HUDEP-2 (cell line): ENCODE measurements around the gene GLYAT.

Source experiments
- DNase-seq, 76 experiments: peaks; one replicate each; lab custom pipeline; 2025; ENCODE audit not compliant: unreplicated experiment in 76 of 76; lab: John Stamatoyannopoulos, UW

The GLYAT gene

GRCh38 chr11:58731819-58732218 lies at the start of gene GLYAT:
Gene GLYAT (minus strand): TSS chr11:58731943. CDS start chr11:58724496, 7,447 bp downstream.
- DNase-seq, result no peak

GRCh38 chr11:58781345-58781744 lies 49.6 kb upstream of the GLYAT start:
- no peak for DNase-seq

- no peak for DNase-seq
Observed at GRCh38 chr11:58780578-58780977, 48.8 kb upstream of the GLYAT start.

- DNase-seq, result peak in 9 of 76 experiments; percentile 7 to 35 (median 19)
Observed at GRCh38 chr11:58776891-58777710, 45.4 kb upstream of the GLYAT start.

GRCh38 chr11:58775066-58775708 lies 43.4 kb upstream of the GLYAT start:
- DNase-seq, result no peak

GRCh38 chr11:58774164-58774593 lies 42.4 kb upstream of the GLYAT start:
- peak in 2 of 76 experiments; percentile 5 for DNase-seq

GRCh38 chr11:58773337-58773736 lies 41.6 kb upstream of the GLYAT start:
- no peak for DNase-seq

- DNase-seq, result no peak
Observed at GRCh38 chr11:58772329-58773285, 40.9 kb upstream of the GLYAT start.

- DNase-seq, result no peak
Observed at GRCh38 chr11:58771458-58771855, 39.7 kb upstream of the GLYAT start.

GRCh38 chr11:58770627-58771457 lies 39.1 kb upstream of the GLYAT start:
- DNase-seq, result peak in 13 of 76 experiments; percentile 2 to 48 (median 21)

GRCh38 chr11:58770166-58770565 lies 38.4 kb upstream of the GLYAT start:
- peak in 2 of 76 experiments; percentile 2 to 5 for DNase-seq

GRCh38 chr11:58769308-58769707 lies 37.6 kb upstream of the GLYAT start:
- no peak for DNase-seq

GRCh38 chr11:58768137-58768536 lies 36.4 kb upstream of the GLYAT start:
- no peak for DNase-seq

- DNase-seq, result no peak
Observed at GRCh38 chr11:58765078-58765477, 33.3 kb upstream of the GLYAT start.

GRCh38 chr11:58763120-58763490 lies 31.4 kb upstream of the GLYAT start:
- DNase-seq, result no peak

- no peak for DNase-seq
Observed at GRCh38 chr11:58762284-58763119, 30.8 kb upstream of the GLYAT start.

GRCh38 chr11:58757439-58757838 lies 25.7 kb upstream of the GLYAT start:
- DNase-seq, result no peak

- DNase-seq, result peak in 14 of 76 experiments; percentile 3 to 58 (median 18)
Observed at GRCh38 chr11:58745705-58746364, 14.1 kb upstream of the GLYAT start.
